Kidney epithelial cell (primary cell): Measurements from ENCODE around the gene MCM3AP. TPM values are rescaled to one million over a fixed set of nuclear protein-coding genes. Genes with fewer than 3 reads are reported as not detected.
"Not testable (repeated sequence)": the region's sequence is repeated elsewhere in the genome, so short reads cannot be mapped to it uniquely, and the experiment has no call there.

Source experiments
- DNase-seq: peaks from one replicate; pipeline ENCODE4 v3.0.0-alpha.2; 2010; ENCODE audit warnings: low read depth
- H3K27me3 ChIP-seq: 2 replicates; pipeline ENCODE4 v1.6.0; 2011; ENCODE audit warnings: low read length; ENCODE audit not compliant: control insufficient read depth, insufficient read depth
- H3K36me3 ChIP-seq: 2 replicates; pipeline ENCODE4 v1.5.1; 2011; ENCODE audit warnings: low read length; ENCODE audit not compliant: control insufficient read depth, insufficient read depth
- H3K4me3 ChIP-seq: 2 replicates; pipeline ENCODE4 v1.5.1; 2011; ENCODE audit warnings: low read depth, mild to moderate bottlenecking, control low read depth, low read length
- CTCF ChIP-seq: IDR thresholded peaks from 2 replicates; pipeline ENCODE4 v1.5.1; 2011; ENCODE audit warnings: mild to moderate bottlenecking, moderate library complexity, low read length, control low read depth, inconsistent platforms; ENCODE audit not compliant: insufficient read depth, poor library complexity, severe bottlenecking
- total RNA-seq: library from RNA; depleted of rRNA; stranded (reverse); fragments of >200 nt; gene quantifications from 2 replicates; pipeline ENCODE4 v1.2.3, GENCODE V29; 2015

MCM3AP gene
- total RNA-seq, 1 donor from 2014 or later = 63.7 TPM

- no peaks in the 10 kb centered on the region for H3K27me3 ChIP-seq
- H3K36me3 ChIP-seq = peaks cover 2% of the 10 kb centered on the region
- no peak overlapping the region for H3K4me3 ChIP-seq
- DNase-seq = no peak
- TF ChIP-seq CTCF = no peak
Measured at GRCh38 chr21:46202592-46203202, 82.7 kb downstream of the MCM3AP start.

- not testable (repeated sequence) for H3K4me3 ChIP-seq, H3K36me3 ChIP-seq, DNase-seq, H3K27me3 ChIP-seq
Measured at GRCh38 chr21:46200877-46201803, 84.3 kb downstream of the MCM3AP start.

- no peak for TF ChIP-seq CTCF
- Histone ChIP-seq H3K27me3 (no peaks in the 10 kb centered on the region), H3K36me3 (peaks cover 3% of the 10 kb centered on the region), H3K4me3 (no peak overlapping the region)
- no peak for DNase-seq
Measured at GRCh38 chr21:46199436-46200373, 85.7 kb downstream of the MCM3AP start.

GRCh38 chr21:46196733-46197132 is 88.7 kb downstream of the MCM3AP start:
- no peak overlapping the region for H3K4me3 ChIP-seq
- no peak for DNase-seq
- TF ChIP-seq CTCF = no peak
- peaks cover 6% of the 10 kb centered on the region for H3K36me3 ChIP-seq
- H3K27me3 ChIP-seq = no peaks in the 10 kb centered on the region

GRCh38 chr21:46195595-46196195 is 89.7 kb downstream of the MCM3AP start:
- no peak for TF ChIP-seq CTCF
- H3K27me3 ChIP-seq = no peaks in the 10 kb centered on the region
- no peak for DNase-seq
- H3K4me3 ChIP-seq = no peak overlapping the region
- H3K36me3 ChIP-seq = peaks cover 6% of the 10 kb centered on the region
